GM12801 (cell line): Measurements from ENCODE around the gene DOCK3.

Experiments
- TF ChIP-seq, protein P1 (sequence below): IDR thresholded peaks from one replicate; pipeline ENCODE4 v1.5.1; 2011; ENCODE audit warnings: control low read depth; ENCODE audit not compliant: insufficient read length; ENCODE audit errors: extremely low read depth

DOCK3 gene

DNA sequence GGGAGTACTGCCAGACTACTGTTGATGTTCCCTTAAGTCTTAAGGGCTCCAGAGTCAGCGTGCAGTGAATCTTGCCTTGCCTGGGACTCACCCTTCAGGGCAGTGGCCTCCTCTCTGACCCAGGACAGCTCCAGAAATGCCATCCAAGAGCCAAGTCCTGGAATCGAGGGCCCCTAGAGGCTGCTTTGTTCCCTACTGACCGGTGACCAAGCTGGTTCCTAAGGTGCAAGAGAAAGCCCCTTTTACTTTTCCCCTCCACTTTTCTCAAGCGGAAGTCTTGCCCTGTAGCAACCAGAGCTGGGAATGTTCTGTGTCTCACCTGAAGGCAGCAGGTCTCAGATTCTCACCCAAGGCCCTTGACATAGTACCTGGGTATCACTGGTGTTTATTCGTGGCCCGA is 238.0 kb downstream of the DOCK3 start:
- TF ChIP-seq, protein P1, sequence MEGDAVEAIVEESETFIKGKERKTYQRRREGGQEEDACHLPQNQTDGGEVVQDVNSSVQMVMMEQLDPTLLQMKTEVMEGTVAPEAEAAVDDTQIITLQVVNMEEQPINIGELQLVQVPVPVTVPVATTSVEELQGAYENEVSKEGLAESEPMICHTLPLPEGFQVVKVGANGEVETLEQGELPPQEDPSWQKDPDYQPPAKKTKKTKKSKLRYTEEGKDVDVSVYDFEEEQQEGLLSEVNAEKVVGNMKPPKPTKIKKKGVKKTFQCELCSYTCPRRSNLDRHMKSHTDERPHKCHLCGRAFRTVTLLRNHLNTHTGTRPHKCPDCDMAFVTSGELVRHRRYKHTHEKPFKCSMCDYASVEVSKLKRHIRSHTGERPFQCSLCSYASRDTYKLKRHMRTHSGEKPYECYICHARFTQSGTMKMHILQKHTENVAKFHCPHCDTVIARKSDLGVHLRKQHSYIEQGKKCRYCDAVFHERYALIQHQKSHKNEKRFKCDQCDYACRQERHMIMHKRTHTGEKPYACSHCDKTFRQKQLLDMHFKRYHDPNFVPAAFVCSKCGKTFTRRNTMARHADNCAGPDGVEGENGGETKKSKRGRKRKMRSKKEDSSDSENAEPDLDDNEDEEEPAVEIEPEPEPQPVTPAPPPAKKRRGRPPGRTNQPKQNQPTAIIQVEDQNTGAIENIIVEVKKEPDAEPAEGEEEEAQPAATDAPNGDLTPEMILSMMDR: no peak

DNA sequence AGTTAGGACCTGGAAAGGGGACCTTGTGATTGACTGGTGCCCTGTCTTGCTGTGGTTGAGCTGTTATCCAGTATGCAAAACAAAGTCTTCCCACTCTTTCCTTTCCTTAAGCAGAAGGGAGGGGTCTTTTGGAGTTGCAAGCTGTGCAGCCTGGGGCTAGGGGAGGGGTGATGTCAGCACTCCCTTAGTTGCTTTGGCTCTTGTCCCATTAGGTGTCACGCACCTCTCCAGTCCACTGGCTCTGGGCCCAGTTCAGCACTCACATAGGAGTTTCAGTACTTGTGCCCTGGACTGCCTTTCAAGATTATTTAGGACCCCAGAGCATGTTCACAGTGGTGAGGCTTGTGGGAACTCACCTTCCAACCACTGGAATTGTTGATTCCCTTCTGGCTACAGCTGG is 238.5 kb downstream of the DOCK3 start:
- TF ChIP-seq, protein P1: no peak

DNA sequence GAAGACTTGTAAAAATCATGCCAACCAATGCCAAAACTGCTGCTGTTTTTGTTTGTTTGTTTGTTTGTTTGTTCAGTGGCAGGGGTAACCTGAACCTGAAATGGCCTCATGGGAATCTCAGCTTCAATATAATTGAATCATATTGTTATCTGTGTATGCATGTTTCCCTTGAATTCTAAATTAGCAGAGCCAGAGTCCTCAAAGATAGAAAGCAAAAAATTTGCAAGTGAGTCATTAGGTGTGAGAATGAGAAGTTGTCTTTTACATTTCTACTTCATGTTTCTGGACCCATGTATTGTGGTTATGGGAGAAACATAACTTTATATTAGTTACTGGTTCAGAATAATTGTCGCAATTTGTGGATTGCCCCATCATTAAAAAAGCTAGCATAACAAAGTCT is 249.2 kb downstream of the DOCK3 start:
- TF ChIP-seq, protein P1: no peak

DNA sequence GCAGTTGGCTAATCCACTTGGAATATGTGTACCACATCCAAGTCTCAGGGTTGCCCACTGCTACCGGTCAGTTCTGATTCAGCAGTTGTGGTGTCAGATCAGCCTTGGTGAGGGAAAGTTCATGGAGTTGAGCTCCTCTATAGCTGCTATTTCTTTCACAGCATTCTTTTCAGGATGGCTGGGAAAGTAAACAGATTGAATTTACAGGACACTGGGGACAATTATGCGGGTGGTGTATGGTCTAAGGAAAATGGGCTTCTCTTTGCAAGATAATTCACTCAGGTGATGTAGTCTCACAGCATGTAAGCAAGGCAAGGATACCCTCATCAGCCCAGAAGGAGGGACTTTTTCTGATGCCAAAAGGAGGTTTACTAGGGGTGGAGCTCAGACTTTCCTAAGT is 249.9 kb downstream of the DOCK3 start:
- TF ChIP-seq, protein P1: no peak

DNA sequence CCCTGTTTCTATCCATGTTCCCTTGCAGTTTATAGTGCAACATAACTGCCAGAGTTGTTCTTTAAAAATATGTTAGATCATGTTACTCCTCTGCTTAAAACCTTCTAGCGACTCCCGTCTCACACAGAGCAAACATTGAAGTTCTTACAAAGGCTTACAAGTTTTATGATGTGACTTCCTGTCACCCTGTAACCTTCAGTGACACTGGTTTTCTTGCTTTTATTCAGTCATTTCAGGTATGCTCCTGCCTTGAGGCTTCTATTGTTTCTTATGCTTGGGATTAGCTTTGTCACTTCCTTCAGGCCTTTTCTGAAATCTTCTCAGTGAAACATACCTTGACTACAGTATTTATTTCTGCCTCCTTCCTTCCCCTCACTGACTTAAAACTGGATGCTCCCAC is 252.1 kb downstream of the DOCK3 start:
- TF ChIP-seq, protein P1: no peak

DNA sequence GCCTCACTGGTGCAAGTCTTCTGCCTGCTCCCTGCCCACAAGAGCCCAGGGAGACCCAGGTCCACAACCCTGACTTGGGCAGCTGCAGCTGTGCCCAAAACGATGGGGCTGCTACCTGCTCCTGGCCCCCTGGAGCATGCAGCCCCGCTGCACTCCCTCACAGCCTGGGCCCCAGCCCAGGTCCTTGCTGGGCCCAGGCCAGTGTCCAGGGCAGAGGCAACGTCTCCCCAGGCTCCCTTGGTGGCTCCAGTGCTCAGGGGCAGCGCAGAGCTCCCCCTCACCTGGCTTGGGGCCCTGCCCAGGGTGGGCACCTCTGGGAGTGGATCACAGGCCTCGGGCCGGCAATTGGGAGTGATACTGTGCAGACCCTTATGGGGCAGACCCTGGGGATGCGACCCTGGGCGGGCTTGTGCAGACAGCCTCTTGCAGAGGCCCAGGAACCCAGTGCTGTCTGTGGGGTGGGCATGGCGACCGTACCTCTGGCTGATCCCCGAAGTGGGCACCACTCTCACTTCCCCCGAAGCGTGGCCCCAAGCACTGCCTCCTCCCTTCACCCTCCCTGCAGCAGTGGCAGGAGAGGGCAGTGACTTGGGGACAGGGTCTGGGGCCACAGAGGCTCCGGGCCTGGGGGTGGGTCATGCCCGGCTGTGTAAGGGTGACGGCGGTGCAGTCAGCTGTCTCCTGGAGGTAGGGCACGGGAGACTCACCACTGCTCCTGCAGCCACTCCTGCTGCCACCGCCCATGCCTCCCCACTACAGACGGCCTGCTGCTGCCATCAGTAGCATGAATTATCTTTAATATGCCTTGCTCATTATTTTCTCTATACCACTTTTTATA is 255.9 kb downstream of the DOCK3 start:
- TF ChIP-seq, protein P1: no peak

DNA sequence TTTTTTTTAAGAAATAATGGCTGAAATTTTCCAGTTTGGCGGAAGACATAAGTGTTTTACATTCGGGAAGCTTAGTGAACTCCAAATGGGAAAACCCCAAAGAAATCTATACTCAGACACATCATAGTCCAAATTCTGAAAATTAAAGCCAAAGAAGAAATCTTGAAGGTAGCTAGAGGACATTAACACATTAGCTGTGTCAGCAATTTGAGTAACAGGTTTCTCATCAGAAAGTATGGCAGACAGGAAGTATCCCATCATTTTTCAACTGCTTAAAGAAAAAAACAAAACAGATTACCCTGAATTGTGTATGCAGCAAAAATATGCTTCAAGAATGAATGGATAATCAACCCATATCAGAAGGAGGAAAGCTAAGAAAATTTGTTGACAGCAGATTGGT is 261.7 kb downstream of the DOCK3 start:
- TF ChIP-seq, protein P1: no peak
